ENCODE data around the gene ARHGAP15.

GRCh38 chr2:143675021-143675420 lies 545.8 kb downstream of the ARHGAP15 start:
- TF ChIP-seq CTCF (IDR thresholded peaks at IDR 0.05), result no peak
- TF ChIP-seq POLR2A (IDR thresholded peaks at IDR 0.05), result no peak

Data from vagina (tissue), 2 donors.